ENCODE measurements around the gene SMIM8. TPM values are rescaled to one million over a fixed set of nuclear protein-coding genes. Genes with fewer than 3 reads are reported as not detected.
A peak's percentile ranks its signal among the peaks of the same experiment; 100 is the strongest.

SMIM8 gene
- total and polyA plus RNA-seq, 10 of the 15 experiments (the other 5 are each of a cell fraction or from before 2014, with no cell fraction given) = 6.2 to 45.8 (median 10.4) TPM

DNA sequence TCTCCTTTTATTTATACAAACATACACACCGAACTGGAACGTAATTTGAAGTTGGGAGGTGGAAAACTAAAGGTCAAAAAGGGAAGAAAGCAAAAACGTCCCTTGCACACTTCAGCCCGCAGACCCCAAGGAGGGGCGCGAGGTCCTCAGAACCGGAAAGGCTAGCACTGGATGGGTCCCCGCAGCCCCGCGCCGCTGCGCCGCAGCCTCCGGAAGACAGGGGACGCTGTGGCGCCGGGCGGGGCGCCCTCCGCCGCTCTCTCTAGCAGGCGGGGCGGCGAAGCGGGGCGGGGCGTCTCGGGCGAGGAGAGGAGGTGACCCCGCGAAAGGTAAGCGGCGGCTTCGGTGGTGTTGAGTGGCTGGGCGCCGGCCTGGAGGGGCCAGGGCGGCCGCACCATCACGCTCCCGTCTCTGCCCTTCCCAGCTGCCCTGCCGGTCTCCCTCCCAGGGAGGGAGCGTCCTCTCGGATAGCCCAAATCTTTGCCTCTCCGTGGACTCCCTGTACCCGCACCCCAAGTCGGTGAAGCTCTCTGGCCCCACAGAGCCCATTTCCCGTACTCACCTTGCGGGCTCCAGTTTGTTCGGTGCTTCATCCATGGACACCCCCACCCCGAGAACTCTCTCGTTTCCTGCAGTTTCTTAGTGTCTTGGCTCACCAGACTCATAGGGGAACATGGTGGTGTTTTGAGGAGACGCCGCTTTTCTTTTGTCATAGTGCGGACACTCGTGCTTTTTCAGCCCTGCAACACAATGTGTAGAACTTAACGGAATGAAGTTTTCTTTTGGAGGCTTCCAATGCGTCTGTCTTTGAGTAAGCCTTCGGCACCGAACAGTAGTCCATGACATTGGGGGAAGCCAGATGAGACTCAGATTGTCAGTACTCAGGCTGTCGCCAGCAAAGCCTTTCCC is at the start of gene SMIM8 (continued):
- no peak for TF ChIP-seq ZBTB40 (IDR thresholded peaks at IDR 0.05; ENCODE audit: borderline replicate concordance)
- no peak for TF ChIP-seq NFXL1 (IDR thresholded peaks at IDR 0.05; ENCODE audit: borderline replicate concordance)
- TF ChIP-seq FOXK2 (IDR thresholded peaks at IDR 0.05) = no peak
- TF ChIP-seq, protein P1, sequence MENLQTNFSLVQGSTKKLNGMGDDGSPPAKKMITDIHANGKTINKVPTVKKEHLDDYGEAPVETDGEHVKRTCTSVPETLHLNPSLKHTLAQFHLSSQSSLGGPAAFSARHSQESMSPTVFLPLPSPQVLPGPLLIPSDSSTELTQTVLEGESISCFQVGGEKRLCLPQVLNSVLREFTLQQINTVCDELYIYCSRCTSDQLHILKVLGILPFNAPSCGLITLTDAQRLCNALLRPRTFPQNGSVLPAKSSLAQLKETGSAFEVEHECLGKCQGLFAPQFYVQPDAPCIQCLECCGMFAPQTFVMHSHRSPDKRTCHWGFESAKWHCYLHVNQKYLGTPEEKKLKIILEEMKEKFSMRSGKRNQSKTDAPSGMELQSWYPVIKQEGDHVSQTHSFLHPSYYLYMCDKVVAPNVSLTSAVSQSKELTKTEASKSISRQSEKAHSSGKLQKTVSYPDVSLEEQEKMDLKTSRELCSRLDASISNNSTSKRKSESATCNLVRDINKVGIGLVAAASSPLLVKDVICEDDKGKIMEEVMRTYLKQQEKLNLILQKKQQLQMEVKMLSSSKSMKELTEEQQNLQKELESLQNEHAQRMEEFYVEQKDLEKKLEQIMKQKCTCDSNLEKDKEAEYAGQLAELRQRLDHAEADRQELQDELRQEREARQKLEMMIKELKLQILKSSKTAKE (IDR thresholded peaks at IDR 0.05; ENCODE audit: low read depth, poor library complexity, severe bottlenecking) = no peak
- peak; percentile 39 for TF ChIP-seq SP1 (IDR thresholded peaks at IDR 0.05; ENCODE audit: low read depth, low read length)
- TF ChIP-seq NRF1 (conservative IDR thresholded peaks at IDR 0.05; ENCODE audit: low read depth, low read length) = no peak
- TF ChIP-seq BHLHE40 (IDR thresholded peaks at IDR 0.05; ENCODE audit: borderline replicate concordance in 1 of 2, low read depth in 2 of 2, low read length in 1 of 2) = peak; percentile 31 to 69; a peak in 3 of 4 replicates
- TF ChIP-seq HDGF (IDR thresholded peaks at IDR 0.05) = 0 out of 2 replicates have a peak, but pooled peaks have one; percentile 35
- TF ChIP-seq YY1 (IDR thresholded peaks at IDR 0.05; ENCODE audit: low read depth, low read length) = peak; percentile 85
- TF ChIP-seq BCL11A (IDR thresholded peaks at IDR 0.05; ENCODE audit: low read depth, low read length) = no peak
- no peak for TF ChIP-seq SUZ12 (IDR thresholded peaks at IDR 0.05; ENCODE audit: unreplicated experiment)
- TF ChIP-seq E2F8 (IDR thresholded peaks at IDR 0.05; ENCODE audit: low read depth, partially characterized antibody) = no peak
- no peak for TF ChIP-seq NFIC (IDR thresholded peaks at IDR 0.05; ENCODE audit: low read depth, low read length)
- TF ChIP-seq ESRRA (IDR thresholded peaks at IDR 0.05; ENCODE audit: low read length) = no peak
- no peak for TF ChIP-seq IRF4 (IDR thresholded peaks at IDR 0.05; ENCODE audit: low read depth, low read length)
- peak; percentile 52; the same call in 1 of the 2 replicates for TF ChIP-seq ASH2L (IDR thresholded peaks at IDR 0.05; ENCODE audit: borderline replicate concordance, low read depth)
- no peak for TF ChIP-seq USF2 (IDR thresholded peaks at IDR 0.05; ENCODE audit: borderline replicate concordance, low read depth, low read length)
- no peak for TF ChIP-seq ZBED1 (IDR thresholded peaks at IDR 0.05; ENCODE audit: borderline replicate concordance)
- TF ChIP-seq RCOR1 (conservative IDR thresholded peaks at IDR 0.05; ENCODE audit: low read depth, low read length) = 0 out of 2 replicates have a peak, but pooled peaks have one; percentile 22
- TF ChIP-seq MTA3 (IDR thresholded peaks at IDR 0.05; ENCODE audit: borderline replicate concordance, low read length) = no peak

All from GM12878 (cell line).